GM13976 (cell line): ENCODE measurements around the gene TBC1D22A.

Experiments
- DNase-seq: peaks from one replicate; pipeline ENCODE4 v3.0.0; 2012; ENCODE audit warnings: low spot score
- CTCF ChIP-seq: IDR thresholded peaks from 2 replicates; pipeline ENCODE4 v1.5.1; 2012; ENCODE audit warnings: borderline replicate concordance, mild to moderate bottlenecking; ENCODE audit not compliant: insufficient read depth; ENCODE audit errors: extremely low read depth, missing control alignments, control extremely low read depth
- in situ Hi-C: fragments of 300-500 bp; cut with MboI; formaldehyde crosslinking; loops from one replicate; pipeline ENCODE4 v1.12.0; 2022; ENCODE audit warnings: low sequenced_read_pairs, mixed read lengths, inconsistent platforms; ENCODE audit not compliant: unreplicated experiment

TBC1D22A gene

GRCh38 chr22:47076758-47077157, 314.3 kb downstream of the TBC1D22A start:
- no peak for TF ChIP-seq CTCF
- in situ Hi-C loops: no loop called here
- DNase-seq: no peak

GRCh38 chr22:47080100-47080499, 317.6 kb downstream of the TBC1D22A start:
- in situ Hi-C loops: no loop called here
- no peak for TF ChIP-seq CTCF

GRCh38 chr22:47082505-47082904, 320.1 kb downstream of the TBC1D22A start:
- in situ Hi-C loops: no loop called here
- no peak for TF ChIP-seq CTCF
- DNase-seq: no peak

More at GRCh38 chr22:47080100-47080499, 317.6 kb downstream of the TBC1D22A start:
- DNase-seq: no peak

- no peak for TF ChIP-seq CTCF
- no peak for DNase-seq
- in situ Hi-C loops: no loop called here
Measured at GRCh38 chr22:47083379-47083986, 321.0 kb downstream of the TBC1D22A start.

- no peak for TF ChIP-seq CTCF
- DNase-seq: no peak
- in situ Hi-C loops: no loop called here
Measured at GRCh38 chr22:47084226-47084625, 321.8 kb downstream of the TBC1D22A start.

GRCh38 chr22:47086596-47087248, 324.3 kb downstream of the TBC1D22A start:
- TF ChIP-seq CTCF: no peak
- no peak for DNase-seq
- in situ Hi-C loops: no loop called here
